Ovary (tissue), 9 donors: Measurements from ENCODE around the gene UFD1. TPM values are rescaled to one million over a fixed set of nuclear protein-coding genes. Genes with fewer than 3 reads are reported as not detected.

Experiments
- DNase-seq, 5 donors: peaks; one replicate each; pipeline ENCODE4 v3.0.0-alpha.2; 2019 to 2020
- H3K27ac ChIP-seq, 2 donors: fragments of 200-600 bp; one replicate each; pipeline versions ENCODE4 v1.5.1 to v1.8.0; 2019 to 2022
- H3K27me3 ChIP-seq: fragments of 200-600 bp; one replicate; pipeline ENCODE4 v1.8.0; 2022
- H3K36me3 ChIP-seq: fragments of 200-600 bp; sonication (generic); one replicate; pipeline ENCODE4 v1.5.1; 2019
- H3K4me1 ChIP-seq: one replicate; pipeline ENCODE4 v1.8.1; 2013; ENCODE audit warnings: mild to moderate bottlenecking, moderate library complexity; ENCODE audit not compliant: insufficient read depth
- H3K4me3 ChIP-seq: fragments of 200-600 bp; sonication (generic); one replicate; pipeline ENCODE4 v1.5.1; 2017
- H3K9me3 ChIP-seq, 2 donors: fragments of 200-600 bp in 1 of 2; sonication (generic) in 1 of 2; one replicate each; pipeline versions ENCODE4 v1.5.1 to v1.8.1; 2013 to 2019; ENCODE audit warnings: mild to moderate bottlenecking in 1 of 2, moderate library complexity in 1 of 2
- CTCF ChIP-seq, 3 donors: fragments of 450-650 bp in 2 of 3; fragments of 200-600 bp in 1 of 3; IDR thresholded peaks; one replicate each; pipeline versions ENCODE4 v1.5.1 to v1.8.0; 2016 to 2022; ENCODE audit warnings: antibody characterized with exemption in 3 of 3, mild to moderate bottlenecking in 1 of 3
- EP300 ChIP-seq: sonication (generic); formaldehyde crosslinking; IDR thresholded peaks from one replicate; pipeline ENCODE4 v1.6.1; 2017; ENCODE audit warnings: antibody characterized with exemption
- POLR2A ChIP-seq: fragments of 450-650 bp; IDR thresholded peaks from one replicate; pipeline ENCODE4 v1.6.1; 2017; ENCODE audit warnings: antibody characterized with exemption, mild to moderate bottlenecking, moderate library complexity
- WGBS, 3 donors: extraction: QIAGEN DNeasy Blood & Tissue Kit in 1 of 3; methylation state at CpG; one replicate each; pipeline versions ENCODE4 v1.1.5 to v1.1.7; 2013 to 2017; 5-methylcytosine and 5-hydroxymethylcytosine counted together
- intact Hi-C, 4 donors: fragments of 100-400 bp; cut with DNase I; formaldehyde crosslinking; loops; one replicate each; pipeline versions ENCODE4 v1.11.0 to v1.15.1; 2022 to 2023
- polyA plus RNA-seq, 2 donors: library from polyadenylated mRNA; stranded (reverse); fragments of 200-250 nt in 1 of 2; fragments of 350-450 nt in 1 of 2; fragmentation: Illumina TruSeq in 1 of 2; extraction: RNeasy Lipid Tissue Mini Kit (QIAGEN cat#74804) in 1 of 2; gene quantifications; one replicate each; pipeline ENCODE4 v1.2.3, GENCODE V29; 2013 to 2014
- total RNA-seq, 7 donors: library from RNA; depleted of rRNA in 2 of 7; stranded (reverse); fragments of >200 nt in 2 of 7; fragmentation: NEBNext Ultra II Directional in 3 of 7; extraction: Animal tissue kit (Norgen Biotek cat#: 25700) in 3 of 7; gene quantifications; one replicate each; pipeline versions ENCODE4 v1.1.0 to v1.2.4, GENCODE V29; 2016 to 2023
- donor health status: DM: no; HTN: no; CAD: no; lungs with moderate emphysema.
- donor health status: DM: no; HTN: no; CAD: no.
- donor health status: Bipolar disorder and iron deficiency.
- donor health status: DM: yes; HTN: yes; CAD: no.
- donor health status: DM: no; HTN: no; CAD: no.
- donor health status: DM: yes; HTN: yes; CAD: no.

Gene UFD1
- total and polyA plus RNA-seq, 9 donors: 19.9 to 84.5 (median 34.1) TPM

GRCh38 chr22:19520007-19520406, 41.0 kb upstream of the UFD1 start:
- TF ChIP-seq POLR2A (no peak), CTCF (IDR thresholded peaks at IDR 0.05) (no peak), EP300 (no peak)
- Histone ChIP-seq H3K4me1 (no peaks in the 10 kb centered on the region), H3K27me3 (no peaks in the 10 kb centered on the region), H3K4me3 (no peak overlapping the region), H3K9me3 (no peaks in the 10 kb centered on the region), H3K27ac (no peak overlapping the region), H3K36me3 (no peaks in the 10 kb centered on the region)
- intact Hi-C loops: no loop called here
- WGBS, 3 donors: 92 to 98% (median 92%) methylated on average over 6 of the region's 6 CpGs
- no peak for DNase-seq

- DNase-seq: no peak
- H3K27me3 ChIP-seq: no peaks in the 10 kb centered on the region
- WGBS, 3 donors: 86 to 90% (median 88%) methylated on average over 17 of the region's 17 CpGs
- intact Hi-C loops: no loop called here
- no peak overlapping the region for H3K27ac ChIP-seq
- no peaks in the 10 kb centered on the region for H3K9me3 ChIP-seq
- no peaks in the 10 kb centered on the region for H3K36me3 ChIP-seq
- no peak overlapping the region for H3K4me3 ChIP-seq
- TF ChIP-seq CTCF (IDR thresholded peaks at IDR 0.05) (no peak), EP300 (no peak), POLR2A (no peak)
- no peaks in the 10 kb centered on the region for H3K4me1 ChIP-seq
Measured at GRCh38 chr22:19519041-19519926, 40.3 kb upstream of the UFD1 start.

- TF ChIP-seq CTCF (IDR thresholded peaks at IDR 0.05) (no peak), POLR2A (no peak), EP300 (no peak)
- intact Hi-C loops: no loop called here
Measured at GRCh38 chr22:19518635-19519034, 39.6 kb upstream of the UFD1 start.

GRCh38 chr22:19517919-19518611, 39.1 kb upstream of the UFD1 start:
- 80 to 86% (median 81%) methylated on average over 11 to 12 of the region's 12 CpGs for WGBS, 3 donors
- H3K4me3 ChIP-seq: no peak overlapping the region
- DNase-seq: no peak
- H3K36me3 ChIP-seq: no peaks in the 10 kb centered on the region
- no peaks in the 10 kb centered on the region for H3K9me3 ChIP-seq
- intact Hi-C loops: no loop called here
- TF ChIP-seq POLR2A: no peak
- TF ChIP-seq CTCF (IDR thresholded peaks at IDR 0.05): no peak
- TF ChIP-seq EP300: no peak
- H3K4me1 ChIP-seq: no peaks in the 10 kb centered on the region
- H3K27ac ChIP-seq: no peak overlapping the region
- H3K27me3 ChIP-seq: no peaks in the 10 kb centered on the region

More at GRCh38 chr22:19518635-19519034, 39.6 kb upstream of the UFD1 start:
- Histone ChIP-seq H3K4me1 (no peaks in the 10 kb centered on the region), H3K27me3 (no peaks in the 10 kb centered on the region), H3K36me3 (no peaks in the 10 kb centered on the region), H3K9me3 (no peaks in the 10 kb centered on the region), H3K27ac (no peak overlapping the region), H3K4me3 (no peak overlapping the region)
- 69 to 78% (median 72%) methylated on average over 10 of the region's 10 CpGs for WGBS, 3 donors
- DNase-seq: no peak
